ENCODE measurements around the gene LRRC7. TPM values are rescaled to one million over a fixed set of nuclear protein-coding genes. Genes with fewer than 3 reads are reported as not detected.
A peak's percentile ranks its signal among the peaks of the same experiment; 100 is the strongest.

LRRC7 gene
- total and polyA plus RNA-seq, 3 experiments from 2014 or later = not detected

DNA sequence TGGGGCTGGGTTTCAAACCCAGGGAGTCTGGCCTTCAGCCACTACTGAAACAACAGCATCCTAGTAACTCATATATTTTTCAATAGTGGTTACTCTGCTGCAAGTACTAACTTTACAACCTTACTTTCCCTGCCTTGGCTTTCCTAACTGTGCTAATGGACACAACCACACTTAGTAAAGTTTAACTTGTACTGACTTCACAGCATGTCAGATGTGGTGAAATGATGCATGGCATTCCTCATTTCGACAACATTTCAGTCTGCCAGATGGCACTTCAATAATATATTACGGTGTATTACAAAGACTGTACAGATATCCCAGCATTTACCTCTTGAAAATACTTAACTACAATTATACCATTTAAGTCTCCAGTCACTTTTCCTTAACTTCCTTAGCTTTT is 27.8 kb downstream of the LRRC7 start:
- Histone ChIP-seq H3K4me3 (ENCODE audit: low read length) (no peak overlapping the region), H3K4me1 (ENCODE audit: insufficient read depth, low read length) (no peaks in the 10 kb centered on the region), H3K9me3 (ENCODE audit: low read length) (no peaks in the 10 kb centered on the region), H3K36me3 (ENCODE audit: insufficient read depth, low read length) (no peaks in the 10 kb centered on the region), H3K27ac (ENCODE audit: low read depth, low read length) (no peak overlapping the region), H3K27me3 (ENCODE audit: insufficient read depth, low read length, poor library complexity, severe bottlenecking) (no peaks in the 10 kb centered on the region)
- POLR2A ChIA-PET = no interaction called here
- CTCF ChIA-PET = no interaction called here
- no peak overlapping the region for H3K4me3 Mint-ChIP-seq
- no peaks in the 10 kb centered on the region for H3K4me1 Mint-ChIP-seq
- H3K36me3 Mint-ChIP-seq = no peaks in the 10 kb centered on the region
- H3K9me3 Mint-ChIP-seq = peaks cover 0 to 14% (median 8%) of the 10 kb centered on the region in 5 donors
- no peak overlapping the region for H3K27ac Mint-ChIP-seq
- no peak for DNase-seq
- H3K27me3 Mint-ChIP-seq = no peaks in the 10 kb centered on the region

DNA sequence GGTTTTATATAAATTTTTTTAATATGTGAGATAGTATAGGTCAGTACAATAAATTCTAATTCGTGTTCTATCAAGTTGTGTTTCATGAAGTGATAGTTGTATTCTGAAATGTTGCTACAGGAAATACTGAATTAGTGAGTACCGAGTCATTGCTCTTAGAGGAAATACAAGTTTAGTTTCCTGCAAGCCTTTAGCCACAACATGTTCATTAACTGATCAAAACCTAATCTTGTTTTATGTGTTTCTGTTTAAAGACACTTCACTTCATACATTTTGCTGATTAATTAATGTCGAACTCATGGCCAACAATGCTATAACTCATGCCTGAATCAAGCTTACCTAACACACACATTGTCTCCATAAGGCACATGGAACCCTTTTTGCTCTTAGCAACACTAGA is 43.6 kb downstream of the LRRC7 start:
- Histone ChIP-seq H3K4me1 (ENCODE audit: insufficient read depth, low read length) (no peaks in the 10 kb centered on the region), H3K9me3 (ENCODE audit: low read length) (no peaks in the 10 kb centered on the region), H3K36me3 (ENCODE audit: insufficient read depth, low read length) (no peaks in the 10 kb centered on the region), H3K27me3 (ENCODE audit: insufficient read depth, low read length, poor library complexity, severe bottlenecking) (no peaks in the 10 kb centered on the region), H3K4me3 (ENCODE audit: low read length) (no peak overlapping the region), H3K27ac (ENCODE audit: low read depth, low read length) (no peak overlapping the region)
- H3K27me3 Mint-ChIP-seq = no peaks in the 10 kb centered on the region
- H3K27ac Mint-ChIP-seq = peak overlapping the region in 1 of 8 donors; percentile 36
- no peaks in the 10 kb centered on the region for H3K36me3 Mint-ChIP-seq
- ChIA-PET CTCF (no interaction called here), POLR2A (no interaction called here)
- H3K4me3 Mint-ChIP-seq = no peak overlapping the region
- H3K9me3 Mint-ChIP-seq = peaks cover 0 to 25% (median 3%) of the 10 kb centered on the region in 5 donors
- no peaks in the 10 kb centered on the region for H3K4me1 Mint-ChIP-seq
- DNase-seq = no peak

DNA sequence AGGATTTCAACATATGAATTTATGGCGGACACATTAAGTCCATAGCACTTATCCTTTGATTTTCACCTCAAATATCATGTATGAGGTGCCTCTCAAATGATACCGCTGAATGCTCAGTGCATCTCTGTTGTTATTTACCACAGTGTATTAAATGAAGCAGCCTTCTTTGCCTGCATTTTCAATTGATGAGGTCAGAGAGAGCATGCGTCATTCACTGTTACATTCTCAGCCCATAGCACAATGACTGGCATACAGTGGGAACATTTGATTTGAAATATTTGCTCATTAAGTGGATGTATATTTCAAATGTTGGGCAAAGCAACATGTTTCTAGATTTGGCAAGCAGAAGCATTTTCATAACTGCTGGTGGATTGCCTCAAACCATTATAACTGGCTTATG is 45.7 kb downstream of the LRRC7 start:
- ChIA-PET POLR2A (no interaction called here), CTCF (no interaction called here)
- no peak overlapping the region for H3K27ac Mint-ChIP-seq
- no peaks in the 10 kb centered on the region for H3K4me1 Mint-ChIP-seq
- no peaks in the 10 kb centered on the region for H3K4me1 ChIP-seq (ENCODE audit: insufficient read depth, low read length)
- no peak for DNase-seq
- no peaks in the 10 kb centered on the region for H3K27me3 Mint-ChIP-seq
- no peak overlapping the region for H3K4me3 Mint-ChIP-seq
- H3K36me3 ChIP-seq (ENCODE audit: insufficient read depth, low read length) = no peaks in the 10 kb centered on the region
- no peaks in the 10 kb centered on the region for H3K9me3 ChIP-seq (ENCODE audit: low read length)
- H3K9me3 Mint-ChIP-seq = peaks cover 0 to 16% (median 6%) of the 10 kb centered on the region in 5 donors
- no peaks in the 10 kb centered on the region for H3K36me3 Mint-ChIP-seq
- H3K27me3 ChIP-seq (ENCODE audit: insufficient read depth, low read length, poor library complexity, severe bottlenecking) = no peaks in the 10 kb centered on the region
- H3K4me3 ChIP-seq (ENCODE audit: low read length) = no peak overlapping the region
- no peak overlapping the region for H3K27ac ChIP-seq (ENCODE audit: low read depth, low read length)

DNA sequence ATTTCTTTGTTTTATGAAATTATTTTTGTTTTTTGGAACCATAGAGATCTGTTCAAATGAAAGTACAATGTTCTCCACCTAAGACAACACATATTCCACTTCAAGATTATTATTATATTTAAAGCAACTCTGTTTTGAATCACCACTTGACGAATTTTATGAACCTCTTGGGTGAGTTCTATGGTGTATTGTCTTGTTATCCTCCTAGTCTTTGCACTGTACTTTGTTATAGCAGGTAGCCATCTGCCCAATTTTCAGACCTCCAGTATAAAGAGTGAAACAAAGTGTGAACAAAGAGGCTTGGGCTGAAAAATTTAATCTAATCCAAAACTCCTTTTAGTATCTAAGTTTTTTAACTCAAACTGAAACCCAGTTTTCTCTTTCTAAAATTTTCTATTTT is 71.0 kb downstream of the LRRC7 start:
- H3K27ac ChIP-seq (ENCODE audit: low read depth, low read length) = no peak overlapping the region
- H3K27me3 Mint-ChIP-seq = no peaks in the 10 kb centered on the region
- no peaks in the 10 kb centered on the region for H3K4me1 ChIP-seq (ENCODE audit: insufficient read depth, low read length)
- no peak overlapping the region for H3K4me3 Mint-ChIP-seq
- H3K36me3 Mint-ChIP-seq = no peaks in the 10 kb centered on the region
- no peak overlapping the region for H3K27ac Mint-ChIP-seq
- peaks cover 0 to 26% (median 7%) of the 10 kb centered on the region in 5 donors for H3K9me3 Mint-ChIP-seq
- no peaks in the 10 kb centered on the region for H3K27me3 ChIP-seq (ENCODE audit: insufficient read depth, low read length, poor library complexity, severe bottlenecking)
- DNase-seq = no peak
- ChIA-PET CTCF (no interaction called here), POLR2A (no interaction called here)
- no peaks in the 10 kb centered on the region for H3K4me1 Mint-ChIP-seq
- no peaks in the 10 kb centered on the region for H3K9me3 ChIP-seq (ENCODE audit: low read length)
- H3K36me3 ChIP-seq (ENCODE audit: insufficient read depth, low read length) = no peaks in the 10 kb centered on the region
- H3K4me3 ChIP-seq (ENCODE audit: low read length) = no peak overlapping the region

DNA sequence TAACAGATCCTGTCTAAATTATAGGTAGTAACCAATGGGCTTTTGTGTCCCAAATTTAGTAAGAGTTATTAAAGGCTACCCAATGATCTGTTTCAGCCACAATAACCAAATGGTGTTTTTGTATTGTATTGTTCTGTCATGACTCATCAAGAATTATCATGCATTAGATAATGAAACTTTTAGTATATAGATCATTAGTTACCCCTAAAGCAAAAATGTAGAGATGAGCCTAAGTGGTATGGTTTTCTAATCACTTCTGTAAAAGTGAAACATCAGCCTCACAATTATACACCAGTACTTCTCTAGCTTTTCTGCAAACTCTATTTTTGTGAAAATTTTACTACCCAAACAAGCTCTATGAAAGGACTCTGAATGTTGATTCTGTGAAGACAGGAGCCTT is 71.4 kb downstream of the LRRC7 start:
- Mint-ChIP-seq H3K36me3 (no peaks in the 10 kb centered on the region), H3K4me1 (no peaks in the 10 kb centered on the region), H3K27ac (no peak overlapping the region), H3K4me3 (no peak overlapping the region), H3K27me3 (no peaks in the 10 kb centered on the region), H3K9me3 (peaks cover 0 to 31% (median 7%) of the 10 kb centered on the region in 5 donors)
- ChIA-PET CTCF (no interaction called here), POLR2A (no interaction called here)
- Histone ChIP-seq H3K4me1 (ENCODE audit: insufficient read depth, low read length) (no peaks in the 10 kb centered on the region), H3K4me3 (ENCODE audit: low read length) (no peak overlapping the region), H3K27ac (ENCODE audit: low read depth, low read length) (no peak overlapping the region), H3K27me3 (ENCODE audit: insufficient read depth, low read length, poor library complexity, severe bottlenecking) (no peaks in the 10 kb centered on the region), H3K9me3 (ENCODE audit: low read length) (no peaks in the 10 kb centered on the region), H3K36me3 (ENCODE audit: insufficient read depth, low read length) (no peaks in the 10 kb centered on the region)
- no peak for DNase-seq

DNA sequence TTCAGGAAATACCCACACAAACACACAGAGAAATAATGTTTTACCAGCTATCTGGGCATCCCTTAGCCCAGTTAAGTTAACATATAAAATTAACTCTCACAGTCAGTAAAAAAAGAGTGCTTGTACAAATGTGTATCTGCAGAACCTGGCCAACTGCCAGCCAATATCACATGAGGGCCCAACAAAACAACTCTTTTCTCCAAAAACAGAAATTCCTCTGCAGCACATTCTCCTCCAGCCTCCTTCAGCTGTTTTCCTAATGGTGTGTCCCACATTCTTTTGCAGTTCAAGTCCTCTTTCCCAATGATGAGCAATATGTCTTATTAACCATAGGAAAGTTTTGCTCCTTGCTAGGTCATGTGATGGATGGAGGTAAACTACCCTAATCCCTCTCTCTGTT is 75.5 kb downstream of the LRRC7 start:
- H3K4me1 Mint-ChIP-seq = no peaks in the 10 kb centered on the region
- H3K36me3 Mint-ChIP-seq = no peaks in the 10 kb centered on the region
- H3K9me3 Mint-ChIP-seq = peaks cover 0 to 37% (median 5%) of the 10 kb centered on the region in 5 donors
- no peaks in the 10 kb centered on the region for H3K36me3 ChIP-seq (ENCODE audit: insufficient read depth, low read length)
- no peaks in the 10 kb centered on the region for H3K9me3 ChIP-seq (ENCODE audit: low read length)
- no peaks in the 10 kb centered on the region for H3K27me3 ChIP-seq (ENCODE audit: insufficient read depth, low read length, poor library complexity, severe bottlenecking)
- H3K27ac ChIP-seq (ENCODE audit: low read depth, low read length) = no peak overlapping the region
- no peaks in the 10 kb centered on the region for H3K4me1 ChIP-seq (ENCODE audit: insufficient read depth, low read length)
- no peak overlapping the region for H3K4me3 Mint-ChIP-seq
- no peak overlapping the region for H3K27ac Mint-ChIP-seq
- ChIA-PET POLR2A (no interaction called here), CTCF (no interaction called here)
- no peak for DNase-seq
- H3K27me3 Mint-ChIP-seq = no peaks in the 10 kb centered on the region
- no peak overlapping the region for H3K4me3 ChIP-seq (ENCODE audit: low read length)

DNA sequence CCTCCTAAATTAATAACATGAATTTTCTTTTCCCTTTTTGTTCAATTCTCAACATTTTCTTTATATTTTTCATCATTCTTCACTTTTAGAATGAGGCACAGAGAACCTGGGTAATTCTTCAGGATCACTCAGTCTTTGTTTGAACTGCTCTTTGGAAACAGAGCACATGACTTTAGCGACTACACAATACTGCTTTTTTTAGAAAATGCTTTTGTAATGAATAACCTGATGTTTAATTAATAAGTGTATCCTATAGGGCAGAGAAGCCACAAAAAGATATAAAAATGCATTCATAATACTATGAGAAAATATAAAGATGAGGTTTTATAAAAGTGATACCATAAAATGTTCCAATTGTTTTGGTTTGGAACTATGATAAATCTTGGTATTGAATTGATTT is 77.8 kb downstream of the LRRC7 start:
- no peak overlapping the region for H3K27ac ChIP-seq (ENCODE audit: low read depth, low read length)
- Mint-ChIP-seq H3K4me1 (no peaks in the 10 kb centered on the region), H3K27me3 (no peaks in the 10 kb centered on the region), H3K9me3 (peaks cover 0 to 33% (median 5%) of the 10 kb centered on the region in 5 donors), H3K4me3 (no peak overlapping the region), H3K36me3 (no peaks in the 10 kb centered on the region), H3K27ac (no peak overlapping the region)
- no peaks in the 10 kb centered on the region for H3K4me1 ChIP-seq (ENCODE audit: insufficient read depth, low read length)
- ChIA-PET CTCF (no interaction called here), POLR2A (no interaction called here)
- no peaks in the 10 kb centered on the region for H3K36me3 ChIP-seq (ENCODE audit: insufficient read depth, low read length)
- H3K4me3 ChIP-seq (ENCODE audit: low read length) = no peak overlapping the region
- H3K27me3 ChIP-seq (ENCODE audit: insufficient read depth, low read length, poor library complexity, severe bottlenecking) = no peaks in the 10 kb centered on the region
- no peaks in the 10 kb centered on the region for H3K9me3 ChIP-seq (ENCODE audit: low read length)
- no peak for DNase-seq

DNA sequence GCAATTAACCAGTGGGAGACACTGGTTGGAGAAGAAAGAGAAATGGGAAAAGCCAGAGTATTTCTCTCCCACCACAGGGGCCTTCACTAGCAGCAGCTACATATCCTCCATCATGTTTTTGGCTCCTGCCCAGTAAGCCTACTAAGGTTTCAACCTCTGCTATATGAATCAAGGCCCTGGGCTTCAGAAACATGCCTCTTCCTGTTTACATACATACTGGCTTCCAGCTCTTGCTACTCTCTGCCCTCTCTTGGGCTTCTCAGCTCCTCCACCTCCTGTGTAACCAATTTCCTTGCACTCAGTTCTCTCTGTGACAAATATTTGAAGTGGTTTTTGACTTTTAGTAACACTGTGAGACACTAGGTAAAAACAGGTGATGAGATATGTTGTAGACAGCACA is 80.8 kb downstream of the LRRC7 start:
- Histone ChIP-seq H3K4me3 (ENCODE audit: low read length) (no peak overlapping the region), H3K27me3 (ENCODE audit: insufficient read depth, low read length, poor library complexity, severe bottlenecking) (no peaks in the 10 kb centered on the region), H3K36me3 (ENCODE audit: insufficient read depth, low read length) (no peaks in the 10 kb centered on the region), H3K9me3 (ENCODE audit: low read length) (no peaks in the 10 kb centered on the region), H3K4me1 (ENCODE audit: insufficient read depth, low read length) (no peaks in the 10 kb centered on the region), H3K27ac (ENCODE audit: low read depth, low read length) (no peak overlapping the region)
- H3K9me3 Mint-ChIP-seq = peaks cover 0 to 30% (median 2%) of the 10 kb centered on the region in 5 donors
- no peaks in the 10 kb centered on the region for H3K4me1 Mint-ChIP-seq
- H3K27ac Mint-ChIP-seq = no peak overlapping the region
- H3K27me3 Mint-ChIP-seq = no peaks in the 10 kb centered on the region
- POLR2A ChIA-PET = no interaction called here
- CTCF ChIA-PET = no interaction called here
- no peaks in the 10 kb centered on the region for H3K36me3 Mint-ChIP-seq
- H3K4me3 Mint-ChIP-seq = no peak overlapping the region
- DNase-seq = peak in 1 of 5 donors; percentile 10

DNA sequence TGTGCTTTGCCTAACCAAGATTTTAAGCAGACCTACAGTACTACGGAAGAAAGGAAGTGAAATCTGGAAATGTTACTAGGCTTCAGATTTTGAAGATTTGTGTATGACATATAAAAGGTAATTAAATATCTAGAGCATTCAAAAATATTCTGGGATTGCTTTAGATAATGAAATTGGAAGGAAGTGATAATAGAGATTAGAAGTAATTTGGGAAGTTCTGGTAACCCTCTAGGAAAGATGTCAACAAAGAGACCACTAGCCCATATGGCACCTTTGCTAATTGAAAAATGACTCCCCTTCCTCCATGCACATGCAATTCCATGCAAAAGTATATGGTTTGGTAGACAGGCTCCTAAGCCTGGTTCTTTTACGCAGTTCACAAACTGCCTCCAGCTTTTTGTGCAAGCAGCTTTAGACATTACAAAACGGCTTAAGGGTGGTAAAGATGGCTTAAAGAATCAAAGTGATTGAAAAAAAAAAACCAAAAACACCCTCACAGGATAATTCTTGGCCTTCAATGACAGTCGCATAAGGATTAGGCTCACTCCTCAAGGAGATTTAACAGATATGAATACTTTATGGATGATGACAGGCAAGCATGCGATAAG is 81.8 kb downstream of the LRRC7 start:
- Histone ChIP-seq H3K36me3 (ENCODE audit: insufficient read depth, low read length) (no peaks in the 10 kb centered on the region), H3K4me1 (ENCODE audit: insufficient read depth, low read length) (no peaks in the 10 kb centered on the region), H3K9me3 (ENCODE audit: low read length) (no peaks in the 10 kb centered on the region), H3K4me3 (ENCODE audit: low read length) (no peak overlapping the region), H3K27ac (ENCODE audit: low read depth, low read length) (no peak overlapping the region), H3K27me3 (ENCODE audit: insufficient read depth, low read length, poor library complexity, severe bottlenecking) (no peaks in the 10 kb centered on the region)
- H3K4me1 Mint-ChIP-seq = no peaks in the 10 kb centered on the region
- ChIA-PET CTCF (no interaction called here), POLR2A (no interaction called here)
- DNase-seq = no peak
- H3K9me3 Mint-ChIP-seq = peaks cover 0 to 20% (median 2%) of the 10 kb centered on the region in 5 donors
- H3K36me3 Mint-ChIP-seq = no peaks in the 10 kb centered on the region
- H3K27me3 Mint-ChIP-seq = no peaks in the 10 kb centered on the region
- H3K27ac Mint-ChIP-seq = no peak overlapping the region
- no peak overlapping the region for H3K4me3 Mint-ChIP-seq

All from CD8-positive, alpha-beta memory T cell (primary cell).